Activated T-cell treated with anti-CD3 and anti-CD28 coated beads, Interleukin-2, amount 50 U/mL, for 4 hours (primary cell): ENCODE results near the gene DDX42. TPM values are rescaled to one million over a fixed set of nuclear protein-coding genes. Genes with fewer than 3 reads are reported as not detected.
A peak's percentile ranks its signal among the peaks of the same experiment; 100 is the strongest.
"Not testable (repeated sequence)": the region's sequence is repeated elsewhere in the genome, so short reads cannot be mapped to it uniquely, and the experiment has no call there.

Experiments
- ATAC-seq, 2 donors: fragments of 200-7000 bp; cut with Tn5 transposase; one replicate each; pipeline ENCODE4 v1.10.0; 2021
- DNase-seq: peaks from one replicate; pipeline ENCODE4 v3.0.0-alpha.2; 2020
- H3K27me3 Mint-ChIP-seq: one replicate; pipeline ENCODE4 v1.8.0; 2021; ENCODE audit warnings: low read depth, mixed read lengths
- H3K36me3 Mint-ChIP-seq: one replicate; pipeline ENCODE4 v1.8.0; 2022; ENCODE audit warnings: mixed read lengths; ENCODE audit not compliant: insufficient read depth
- H3K4me1 Mint-ChIP-seq: one replicate; pipeline ENCODE4 v1.8.0; 2021; ENCODE audit warnings: low read depth, mixed read lengths
- H3K4me3 Mint-ChIP-seq: one replicate; pipeline ENCODE4 v1.8.0; 2021; ENCODE audit warnings: mild to moderate bottlenecking, moderate library complexity, mixed read lengths
- H3K9me3 Mint-ChIP-seq: one replicate; pipeline ENCODE4 v1.8.0; 2021; ENCODE audit warnings: mixed read lengths
- total RNA-seq, 3 donors: library from RNA; stranded (reverse); gene quantifications; one replicate each; pipeline ENCODE4 v1.2.1, GENCODE V29; 2021

The DDX42 gene
- total RNA-seq, 3 donors from 2014 or later, result 95.1 to 112 (median 95.3) TPM

- not testable (repeated sequence) for H3K9me3 Mint-ChIP-seq, H3K4me3 Mint-ChIP-seq, DNase-seq, H3K4me1 Mint-ChIP-seq, H3K27me3 Mint-ChIP-seq, ATAC-seq
- H3K36me3 Mint-ChIP-seq, result peaks cover 43% of the 10 kb centered on the region
Measured at GRCh38 chr17:63796375-63796774, 22.4 kb downstream of the DDX42 start.

GRCh38 chr17:63798572-63799106, 24.7 kb downstream of the DDX42 start:
- no peak for ATAC-seq
- no peak overlapping the region for H3K4me3 Mint-ChIP-seq
- H3K27me3 Mint-ChIP-seq, result no peaks in the 10 kb centered on the region
- no peaks in the 10 kb centered on the region for H3K9me3 Mint-ChIP-seq
- peaks cover 43% of the 10 kb centered on the region for H3K36me3 Mint-ChIP-seq
- H3K4me1 Mint-ChIP-seq, result no peaks in the 10 kb centered on the region
- DNase-seq, result no peak

- no peak for ATAC-seq
- H3K36me3 Mint-ChIP-seq, result peaks cover 40% of the 10 kb centered on the region
Measured at GRCh38 chr17:63800783-63801182, 26.8 kb downstream of the DDX42 start.

GRCh38 chr17:63804328-63804727, 30.4 kb downstream of the DDX42 start:
- Mint-ChIP-seq H3K4me1 (peaks cover 1% of the 10 kb centered on the region), H3K27me3 (no peaks in the 10 kb centered on the region), H3K9me3 (no peaks in the 10 kb centered on the region), H3K4me3 (no peak overlapping the region), H3K36me3 (peaks cover 51% of the 10 kb centered on the region)
- no peak for ATAC-seq
- no peak for DNase-seq

More at GRCh38 chr17:63800783-63801182, 26.8 kb downstream of the DDX42 start:
- no peak for DNase-seq
- H3K9me3 Mint-ChIP-seq, result no peaks in the 10 kb centered on the region
- peaks cover 1% of the 10 kb centered on the region for H3K4me1 Mint-ChIP-seq
- no peaks in the 10 kb centered on the region for H3K27me3 Mint-ChIP-seq
- H3K4me3 Mint-ChIP-seq, result no peak overlapping the region

- DNase-seq, result no peak
- H3K4me1 Mint-ChIP-seq, result peaks cover 3% of the 10 kb centered on the region
- H3K4me3 Mint-ChIP-seq, result no peak overlapping the region
- no peaks in the 10 kb centered on the region for H3K9me3 Mint-ChIP-seq
- H3K27me3 Mint-ChIP-seq, result no peaks in the 10 kb centered on the region
- peaks cover 48% of the 10 kb centered on the region for H3K36me3 Mint-ChIP-seq
- ATAC-seq, result no peak
Measured at GRCh38 chr17:63805591-63805990, 31.6 kb downstream of the DDX42 start.

- Mint-ChIP-seq H3K27me3 (no peaks in the 10 kb centered on the region), H3K4me3 (no peak overlapping the region), H3K4me1 (peaks cover 2% of the 10 kb centered on the region), H3K36me3 (peaks cover 62% of the 10 kb centered on the region), H3K9me3 (no peaks in the 10 kb centered on the region)
- DNase-seq, result no peak
- no peak for ATAC-seq
Measured at GRCh38 chr17:63809970-63810369, 36.0 kb downstream of the DDX42 start.

GRCh38 chr17:63816123-63816522, 42.2 kb downstream of the DDX42 start:
- Mint-ChIP-seq H3K4me1 (peaks cover 3% of the 10 kb centered on the region), H3K4me3 (no peak overlapping the region), H3K36me3 (peaks cover 52% of the 10 kb centered on the region), H3K27me3 (no peaks in the 10 kb centered on the region), H3K9me3 (no peaks in the 10 kb centered on the region)
- ATAC-seq (no peak), DNase-seq (no peak)

GRCh38 chr17:63816669-63817068, 42.7 kb downstream of the DDX42 start:
- Mint-ChIP-seq H3K4me3 (no peak overlapping the region), H3K36me3 (peaks cover 51% of the 10 kb centered on the region), H3K27me3 (no peaks in the 10 kb centered on the region), H3K4me1 (peaks cover 6% of the 10 kb centered on the region), H3K9me3 (no peaks in the 10 kb centered on the region)
- DNase-seq, result no peak
- no peak for ATAC-seq

GRCh38 chr17:63817736-63818385, 43.9 kb downstream of the DDX42 start:
- H3K4me3 Mint-ChIP-seq, result no peak overlapping the region
- ATAC-seq (no peak), DNase-seq (no peak)
- no peaks in the 10 kb centered on the region for H3K9me3 Mint-ChIP-seq
- peaks cover 12% of the 10 kb centered on the region for H3K4me1 Mint-ChIP-seq
- no peaks in the 10 kb centered on the region for H3K27me3 Mint-ChIP-seq
- H3K36me3 Mint-ChIP-seq, result peaks cover 52% of the 10 kb centered on the region

GRCh38 chr17:63819131-63819530, 45.2 kb downstream of the DDX42 start:
- Mint-ChIP-seq H3K36me3 (peaks cover 55% of the 10 kb centered on the region), H3K4me1 (peaks cover 22% of the 10 kb centered on the region), H3K27me3 (no peaks in the 10 kb centered on the region), H3K4me3 (no peak overlapping the region), H3K9me3 (no peaks in the 10 kb centered on the region)
- no peak for ATAC-seq
- no peak for DNase-seq

GRCh38 chr17:63819585-63820537, 45.9 kb downstream of the DDX42 start:
- H3K4me3 Mint-ChIP-seq, result peak overlapping the region; percentile 25
- no peaks in the 10 kb centered on the region for H3K9me3 Mint-ChIP-seq
- no peak for DNase-seq
- no peaks in the 10 kb centered on the region for H3K27me3 Mint-ChIP-seq
- peaks cover 28% of the 10 kb centered on the region for H3K4me1 Mint-ChIP-seq
- no peak for ATAC-seq
- H3K36me3 Mint-ChIP-seq, result peaks cover 61% of the 10 kb centered on the region

- Mint-ChIP-seq H3K36me3 (peaks cover 60% of the 10 kb centered on the region), H3K4me1 (peaks cover 35% of the 10 kb centered on the region), H3K4me3 (no peak overlapping the region), H3K27me3 (no peaks in the 10 kb centered on the region), H3K9me3 (no peaks in the 10 kb centered on the region)
- DNase-seq (no peak), ATAC-seq (no peak)
Measured at GRCh38 chr17:63820963-63821561, 47.1 kb downstream of the DDX42 start.

GRCh38 chr17:63821804-63822203, 47.8 kb downstream of the DDX42 start:
- peaks cover 43% of the 10 kb centered on the region for H3K4me1 Mint-ChIP-seq
- ATAC-seq, result no peak
- DNase-seq, result no peak

GRCh38 chr17:63822537-63822936, 48.6 kb downstream of the DDX42 start:
- H3K36me3 Mint-ChIP-seq, result peaks cover 60% of the 10 kb centered on the region
- no peaks in the 10 kb centered on the region for H3K27me3 Mint-ChIP-seq
- DNase-seq (no peak), ATAC-seq (no peak)
- H3K4me1 Mint-ChIP-seq, result peaks cover 44% of the 10 kb centered on the region
- H3K9me3 Mint-ChIP-seq, result no peaks in the 10 kb centered on the region
- no peak overlapping the region for H3K4me3 Mint-ChIP-seq

More at GRCh38 chr17:63821804-63822203, 47.8 kb downstream of the DDX42 start:
- H3K27me3 Mint-ChIP-seq, result no peaks in the 10 kb centered on the region
- peaks cover 59% of the 10 kb centered on the region for H3K36me3 Mint-ChIP-seq
- H3K9me3 Mint-ChIP-seq, result no peaks in the 10 kb centered on the region
- peak overlapping the region; percentile 12 for H3K4me3 Mint-ChIP-seq
